K562 (cell line): ENCODE results near the gene GLT6D1.

ENCODE experiments used
- TEAD2 ChIP-seq: fragments of 450-650 bp; IDR thresholded peaks from 2 replicates; pipeline ENCODE4 v1.6.1; 2016; ENCODE audit warnings: missing genetic modification characterization, control low read depth, missing compliant biosample characterization
- ZNF146 ChIP-seq: IDR thresholded peaks from one replicate; pipeline ENCODE4 v1.6.1; 2018; ENCODE audit warnings: missing compliant biosample characterization; ENCODE audit not compliant: unreplicated experiment

- no peak for TF ChIP-seq TEAD2
- no peak for TF ChIP-seq ZNF146 (CRISPR knock-in tag)
Observed at GRCh38 chr9:135665795-135666189, 26.5 kb upstream of the GLT6D1 start.
